ENCODE measurements around the gene TBC1D16. TPM values are rescaled to one million over a fixed set of nuclear protein-coding genes. Genes with fewer than 3 reads are reported as not detected.
"Not testable (repeated sequence)": the region's sequence is repeated elsewhere in the genome, so short reads cannot be mapped to it uniquely, and the experiment has no call there.

The TBC1D16 gene
- total RNA-seq, 1 donor from 2014 or later = 14.0 TPM

- ATAC-seq (ENCODE audit: poor library complexity) (no peak), DNase-seq (no peak)
- intact Hi-C loops (cut with DNase I) = no loop called here
These were observed 134.5 kb downstream of the TBC1D16 start for GRCh38 chr17:79901131-79901530.

GRCh38 chr17:79899584-79899983 lies 136.1 kb downstream of the TBC1D16 start:
- no peak for ATAC-seq (ENCODE audit: poor library complexity)
- DNase-seq = no peak
- intact Hi-C loops (cut with DNase I) = no loop called here

GRCh38 chr17:79897243-79898063 lies 138.2 kb downstream of the TBC1D16 start:
- DNase-seq = no peak
- ATAC-seq (ENCODE audit: poor library complexity) = no peak
- intact Hi-C loops (cut with DNase I) = no loop called here

- ATAC-seq (ENCODE audit: poor library complexity); DNase-seq; intact Hi-C loops (cut with DNase I): not testable (repeated sequence)
These were observed 142.2 kb downstream of the TBC1D16 start for GRCh38 chr17:79893457-79893856.

GRCh38 chr17:79892457-79893241 lies 143.0 kb downstream of the TBC1D16 start:
- intact Hi-C loops (cut with DNase I) = no loop called here
- peak; percentile 22 for ATAC-seq (ENCODE audit: poor library complexity)
- no peak for DNase-seq

GRCh38 chr17:79891113-79891730 lies 144.4 kb downstream of the TBC1D16 start:
- no peak for ATAC-seq (ENCODE audit: poor library complexity)
- no peak for DNase-seq
- intact Hi-C loops (cut with DNase I) = no loop called here

- intact Hi-C loops (cut with DNase I) = no loop called here
- ATAC-seq (ENCODE audit: poor library complexity) (peak; percentile 72), DNase-seq (no peak)
These were observed 145.0 kb downstream of the TBC1D16 start for GRCh38 chr17:79890706-79891105.

GRCh38 chr17:79888811-79889634 lies 146.6 kb downstream of the TBC1D16 start:
- no peak for ATAC-seq (ENCODE audit: poor library complexity)
- intact Hi-C loops (cut with DNase I) = no loop called here
- DNase-seq = no peak

GRCh38 chr17:79888009-79888540 lies 147.6 kb downstream of the TBC1D16 start:
- ATAC-seq (ENCODE audit: poor library complexity) = no peak
- intact Hi-C loops (cut with DNase I) = no loop called here
- no peak for DNase-seq

GRCh38 chr17:79887451-79887991 lies 148.2 kb downstream of the TBC1D16 start:
- no peak for ATAC-seq (ENCODE audit: poor library complexity)

GRCh38 chr17:79883202-79883601 lies 152.5 kb downstream of the TBC1D16 start:
- DNase-seq = peak; percentile 9
- ATAC-seq (ENCODE audit: poor library complexity) = no peak
- intact Hi-C loops (cut with DNase I) = no loop called here

More at GRCh38 chr17:79887451-79887991, 148.2 kb downstream of the TBC1D16 start:
- intact Hi-C loops (cut with DNase I) = no loop called here
- DNase-seq = no peak

Other genes starting within 250 kb of the TBC1D16 start
- gene CBX8, start 238.8 kb downstream of the TBC1D16 start, total RNA-seq = 6.2 TPM
- 25.6 TPM for gene CBX4, start 196.4 kb downstream of the TBC1D16 start, total RNA-seq
- 4.5 TPM for gene CCDC40, start 770 bp upstream of the TBC1D16 start, total RNA-seq
- 45.3 TPM for gene GAA, start 65.7 kb upstream of the TBC1D16 start, total RNA-seq
- gene EIF4A3, start 111.3 kb upstream of the TBC1D16 start, total RNA-seq = 32.1 TPM
- gene CARD14, start 134.2 kb upstream of the TBC1D16 start, total RNA-seq = not detected
- gene SGSH, start 184.5 kb upstream of the TBC1D16 start, total RNA-seq = 13.4 TPM
- 5.1 TPM for gene SLC26A11, start 184.6 kb upstream of the TBC1D16 start, total RNA-seq
- 29.9 TPM for gene RNF213, start 225.0 kb upstream of the TBC1D16 start, total RNA-seq